Amniotic stem cell (primary cell): ENCODE data around the gene HDAC9.
"Not testable (repeated sequence)": the region's sequence is repeated elsewhere in the genome, so short reads cannot be mapped to it uniquely, and the experiment has no call there.

ENCODE experiments used
- DNase-seq: peaks from one replicate; lab custom pipeline; 2025; lab: John Stamatoyannopoulos, UW

The HDAC9 gene

GRCh38 chr7:18736012-18736411, 240.5 kb downstream of the HDAC9 start:
- DNase-seq, result not testable (repeated sequence)

- DNase-seq, result no peak
Measured at GRCh38 chr7:18740579-18740988, 245.0 kb downstream of the HDAC9 start.

GRCh38 chr7:18753972-18754610, 258.5 kb downstream of the HDAC9 start:
- peak; percentile 32 for DNase-seq

GRCh38 chr7:18754766-18755165, 259.2 kb downstream of the HDAC9 start:
- DNase-seq, result no peak

- no peak for DNase-seq
Measured at GRCh38 chr7:18755793-18756192, 260.2 kb downstream of the HDAC9 start.

GRCh38 chr7:18756378-18757050, 261.0 kb downstream of the HDAC9 start:
- DNase-seq, result no peak

GRCh38 chr7:18760046-18760445, 264.5 kb downstream of the HDAC9 start:
- DNase-seq, result no peak

- DNase-seq, result no peak
Measured at GRCh38 chr7:18760631-18761445, 265.3 kb downstream of the HDAC9 start.

GRCh38 chr7:18762189-18762588, 266.6 kb downstream of the HDAC9 start:
- peak; percentile 41 for DNase-seq

- DNase-seq, result no peak
Measured at GRCh38 chr7:18768256-18768655, 272.7 kb downstream of the HDAC9 start.

GRCh38 chr7:18770154-18770811, 274.7 kb downstream of the HDAC9 start:
- no peak for DNase-seq

GRCh38 chr7:18770822-18771221, 275.3 kb downstream of the HDAC9 start:
- no peak for DNase-seq

- DNase-seq, result no peak
Measured at GRCh38 chr7:18771834-18772566, 276.5 kb downstream of the HDAC9 start.

GRCh38 chr7:18772567-18772965, 277.0 kb downstream of the HDAC9 start:
- DNase-seq, result no peak

- no peak for DNase-seq
Measured at GRCh38 chr7:18777314-18777713, 281.8 kb downstream of the HDAC9 start.

- DNase-seq, result no peak
Measured at GRCh38 chr7:18778594-18778993, 283.0 kb downstream of the HDAC9 start.

GRCh38 chr7:18780266-18780665, 284.7 kb downstream of the HDAC9 start:
- DNase-seq, result no peak

GRCh38 chr7:18780938-18781337, 285.4 kb downstream of the HDAC9 start:
- no peak for DNase-seq

- no peak for DNase-seq
Measured at GRCh38 chr7:18786196-18786727, 290.7 kb downstream of the HDAC9 start.

- no peak for DNase-seq
Measured at GRCh38 chr7:18786796-18787195, 291.2 kb downstream of the HDAC9 start.

GRCh38 chr7:18788026-18788425, 292.5 kb downstream of the HDAC9 start:
- DNase-seq, result no peak
